HG03432 (cell line): ENCODE results near the gene NASP.
"Not testable (repeated sequence)": the region's sequence is repeated elsewhere in the genome, so short reads cannot be mapped to it uniquely, and the experiment has no call there.

Source experiments
- ATAC-seq: cut with Tn5 transposase; IDR thresholded peaks from one replicate; pipeline ENCODE4 v1.9.1; 2021; ENCODE audit warnings: mild to moderate bottlenecking, moderate library complexity; ENCODE audit not compliant: unreplicated experiment

The NASP gene

DNA sequence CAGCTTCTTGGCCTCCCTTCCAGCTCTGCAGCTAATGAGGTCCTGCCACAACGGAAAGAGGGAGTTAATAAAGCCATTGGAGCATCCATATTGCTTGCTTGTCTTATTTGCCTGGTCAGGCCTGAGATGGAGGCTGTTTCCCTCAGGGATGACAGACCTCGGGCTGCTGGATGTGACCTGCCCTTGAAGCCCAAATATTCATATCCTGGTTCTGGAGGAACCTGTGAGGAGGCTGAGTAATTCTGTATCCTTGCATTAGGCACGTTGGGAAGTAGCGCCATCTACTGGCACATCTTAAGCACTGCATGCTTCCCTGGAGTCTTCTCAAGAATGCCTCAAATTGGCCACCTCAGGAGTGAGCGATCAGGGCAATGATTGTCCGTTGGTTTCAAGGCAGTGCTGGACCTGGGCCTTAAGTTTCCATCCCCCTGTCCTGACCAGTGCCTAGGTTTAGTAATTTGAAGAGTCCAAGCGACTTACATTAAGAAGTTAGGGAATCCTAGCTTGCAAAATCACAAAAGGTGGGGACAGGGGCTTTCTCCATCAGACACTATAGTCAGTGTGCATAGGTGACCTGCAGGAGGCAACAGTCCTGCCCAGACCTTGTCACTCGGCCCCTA is 13.8 kb upstream of the NASP start:
- ATAC-seq, result peak; percentile 55

DNA sequence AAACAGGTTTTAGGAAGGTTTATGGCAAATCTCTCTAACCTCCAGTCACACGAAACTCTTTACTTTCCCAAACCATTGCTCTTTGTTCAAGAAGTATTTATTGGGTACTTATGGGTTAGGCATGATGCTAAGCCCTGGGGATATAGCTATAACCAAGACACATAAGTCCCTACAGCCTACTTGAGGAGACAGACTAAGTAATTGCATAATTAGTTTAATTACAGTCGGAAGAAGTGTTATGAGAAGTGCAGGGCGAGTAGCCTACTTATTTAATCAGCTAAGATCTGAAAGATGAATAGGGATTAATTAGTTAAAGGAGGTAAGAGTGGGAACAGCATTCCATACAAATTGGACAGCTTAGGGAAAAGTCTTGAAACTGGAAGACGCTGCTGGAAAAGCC is 13.2 kb upstream of the NASP start:
- ATAC-seq, result no peak

DNA sequence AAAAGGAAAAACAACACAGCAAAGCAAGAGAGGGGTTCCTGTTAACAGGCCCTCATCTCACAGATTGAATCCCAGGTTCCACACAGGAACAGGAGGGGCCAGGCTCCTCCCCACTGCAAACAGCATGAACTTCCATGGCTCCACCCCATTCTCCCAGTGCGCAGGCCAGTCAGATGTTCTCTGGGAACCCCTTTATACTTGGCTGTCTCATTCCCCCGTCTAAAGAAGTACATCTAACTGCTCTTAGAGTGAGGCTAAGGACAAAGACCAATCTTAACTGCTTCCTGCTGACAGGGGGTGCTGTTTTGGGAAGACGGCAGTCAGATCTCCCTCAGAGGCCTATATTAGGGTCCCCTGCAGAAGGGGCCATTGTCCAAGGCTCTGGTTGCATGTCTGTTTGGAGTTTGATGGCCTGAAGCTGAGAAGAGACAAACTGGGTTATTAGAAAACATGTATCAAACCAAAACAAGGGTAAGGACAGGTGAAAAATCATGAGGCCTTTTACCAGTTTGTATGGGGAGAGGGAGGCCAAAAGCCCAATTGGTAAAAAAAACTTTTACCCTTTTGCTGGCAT is 10.5 kb upstream of the NASP start:
- no peak for ATAC-seq

DNA sequence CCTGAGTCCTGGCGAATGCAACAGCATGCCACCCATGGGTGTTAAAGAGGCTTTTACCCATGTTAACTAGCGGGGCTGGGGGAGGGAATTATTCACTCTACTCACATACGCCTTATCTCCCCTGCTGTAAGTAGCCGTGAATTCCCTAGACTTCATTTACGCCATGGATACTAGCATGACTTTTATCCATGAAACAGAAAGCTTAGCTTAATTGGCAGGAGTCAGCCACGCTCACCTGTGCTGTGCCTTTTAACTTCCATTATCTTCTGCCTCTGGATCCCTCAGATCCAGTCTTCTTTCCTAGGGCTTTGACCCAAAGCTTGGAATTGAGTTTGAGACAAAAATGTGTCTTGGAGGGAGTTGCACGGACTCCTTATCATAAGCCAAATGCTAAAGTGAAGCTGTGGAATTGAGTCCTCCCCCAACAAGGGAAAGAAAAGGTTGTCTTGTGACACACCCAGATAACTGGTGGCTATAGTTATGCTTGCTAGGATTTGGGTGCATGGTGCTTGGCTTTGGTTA is 9.7 kb upstream of the NASP start:
- ATAC-seq, result no peak

DNA sequence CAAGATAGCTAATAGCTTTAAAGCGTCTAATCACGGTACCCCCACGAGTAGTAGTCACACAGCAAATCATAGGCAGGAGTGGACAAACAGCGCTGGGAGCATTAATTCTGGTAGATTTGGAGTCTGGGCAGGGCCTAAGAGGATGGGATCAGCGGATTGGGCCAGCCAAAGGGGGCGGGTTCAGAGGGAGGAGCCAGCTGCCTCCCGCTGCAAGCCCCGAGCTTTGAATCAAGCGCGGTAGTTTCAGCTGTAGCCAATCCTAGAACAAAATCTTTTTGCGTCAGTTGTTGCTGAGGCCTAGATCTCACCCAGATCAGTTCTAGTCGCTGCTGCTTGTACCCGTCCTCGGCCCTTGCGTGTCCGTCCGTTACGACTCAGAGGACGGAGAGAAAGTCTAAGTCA is 576 bp upstream of the NASP start:
- ATAC-seq, result peak; percentile 67

DNA sequence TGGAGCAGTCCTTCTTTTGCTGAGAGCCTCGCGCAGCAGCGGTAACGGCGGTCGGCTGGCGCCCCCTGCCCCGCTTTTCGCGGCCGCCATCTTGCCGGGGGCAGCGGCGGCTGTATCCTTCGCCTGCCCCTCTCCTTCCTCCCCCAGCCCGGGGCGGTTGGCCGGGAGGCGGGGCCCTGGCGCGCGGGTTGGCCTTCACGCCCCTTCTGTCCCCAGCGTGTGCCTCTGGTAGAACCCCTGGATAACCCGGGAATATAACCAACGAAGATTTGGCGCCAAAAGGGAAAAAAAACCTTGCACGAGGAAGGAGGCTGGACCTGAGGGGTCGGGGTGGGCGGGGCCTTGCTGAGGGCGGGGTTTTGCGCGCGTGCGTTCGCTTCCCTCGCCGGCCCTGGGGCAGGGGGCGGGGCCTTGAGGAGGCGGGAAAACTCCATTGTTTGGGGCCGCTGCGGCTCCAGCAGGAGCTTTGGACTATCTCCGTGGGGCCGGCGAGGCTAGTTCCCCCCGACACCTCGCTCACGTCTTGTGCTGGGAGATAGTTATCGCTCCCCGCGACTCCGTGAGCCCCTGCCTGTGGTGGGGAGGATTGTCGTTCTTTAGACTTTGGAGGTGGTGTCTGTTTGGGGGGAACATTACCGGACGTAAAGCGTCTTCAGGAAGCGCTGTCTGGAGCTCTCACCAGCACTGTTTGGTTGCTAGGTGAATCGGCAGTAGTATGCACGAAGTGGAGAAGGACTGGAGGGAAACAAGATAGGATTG is 689 bp downstream of the NASP start:
- peak; percentile 42 for ATAC-seq

DNA sequence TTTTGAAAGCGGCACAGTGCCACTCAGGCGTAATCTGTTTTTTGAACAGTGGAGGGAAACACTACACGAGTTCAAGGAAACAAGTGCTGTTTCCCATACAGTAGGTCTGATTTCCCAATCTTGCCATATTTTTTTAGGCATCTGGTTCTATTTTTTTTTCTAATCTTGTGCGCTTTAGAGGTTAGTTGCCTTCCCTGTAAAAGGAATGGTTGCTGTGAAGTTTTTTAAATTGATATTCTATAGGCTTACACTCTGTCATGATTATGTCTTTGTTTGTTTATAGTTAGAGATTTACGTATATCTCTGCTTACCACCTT is 1.2 kb downstream of the NASP start:
- no peak for ATAC-seq

DNA sequence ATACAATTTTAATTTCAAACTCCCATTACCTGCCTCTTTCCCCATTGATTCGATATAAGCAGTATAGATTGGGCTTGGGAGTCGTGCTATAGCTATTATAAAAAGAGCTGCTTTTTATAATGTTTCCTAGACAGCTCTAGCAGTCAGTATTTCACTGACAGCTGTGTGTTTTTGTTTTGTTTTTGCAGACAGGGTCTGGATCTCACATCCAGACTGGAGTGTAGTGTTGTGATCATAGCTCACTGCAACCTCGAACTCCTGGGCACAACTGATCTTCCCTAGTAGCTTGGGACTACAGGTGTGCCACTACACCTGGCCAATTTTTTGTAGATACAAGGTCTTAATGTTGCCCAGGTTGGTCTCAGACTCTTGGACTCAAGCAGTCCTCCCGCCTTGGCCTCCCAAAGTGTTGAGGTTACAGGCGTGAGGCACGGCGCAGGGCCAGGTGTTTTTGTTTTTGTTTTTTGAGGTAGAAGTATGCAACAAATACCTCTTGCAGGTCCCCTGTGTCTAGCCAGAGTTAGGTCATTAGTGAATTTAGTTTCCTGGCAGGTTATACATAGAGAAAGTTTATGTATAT is 1.7 kb downstream of the NASP start:
- ATAC-seq, result no peak

DNA sequence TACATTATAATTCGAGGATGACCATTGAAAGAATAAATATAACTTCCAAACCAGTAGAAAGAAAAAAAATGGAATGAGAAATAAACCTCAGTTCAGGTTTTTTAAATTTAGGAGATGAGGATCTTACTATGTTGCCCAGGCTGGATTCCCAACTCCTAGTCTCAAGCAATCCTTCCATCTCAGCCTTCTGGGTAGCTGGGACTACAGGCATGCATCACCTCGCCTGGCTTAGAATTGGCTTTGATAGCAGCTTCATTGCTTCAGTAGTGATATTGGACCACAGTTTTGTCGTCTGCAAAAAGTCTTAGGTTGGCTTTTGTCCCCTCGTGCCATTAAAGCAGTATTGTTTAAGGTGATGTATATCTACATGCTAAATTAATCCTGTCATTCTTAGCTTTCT is 2.9 kb downstream of the NASP start:
- ATAC-seq, result no peak

DNA sequence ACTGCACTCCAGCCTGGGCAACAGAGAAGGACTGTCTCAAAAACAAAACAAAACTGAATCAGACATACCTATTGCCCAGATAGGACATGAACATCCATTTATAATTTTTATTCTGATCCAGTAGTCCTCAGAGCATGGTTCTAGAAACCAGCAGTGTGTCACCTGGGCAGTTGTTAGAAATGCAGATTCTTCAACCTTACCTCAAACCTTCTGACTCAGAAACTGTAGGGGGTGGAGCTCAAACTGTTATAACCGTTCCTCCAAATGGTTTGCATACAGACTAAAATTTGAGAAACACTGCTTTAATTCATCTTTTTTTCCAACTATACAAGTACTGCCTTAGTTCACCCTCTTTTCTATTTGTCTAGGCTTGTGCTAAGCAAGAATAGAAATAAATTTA is 6.0 kb downstream of the NASP start:
- ATAC-seq, result no peak

DNA sequence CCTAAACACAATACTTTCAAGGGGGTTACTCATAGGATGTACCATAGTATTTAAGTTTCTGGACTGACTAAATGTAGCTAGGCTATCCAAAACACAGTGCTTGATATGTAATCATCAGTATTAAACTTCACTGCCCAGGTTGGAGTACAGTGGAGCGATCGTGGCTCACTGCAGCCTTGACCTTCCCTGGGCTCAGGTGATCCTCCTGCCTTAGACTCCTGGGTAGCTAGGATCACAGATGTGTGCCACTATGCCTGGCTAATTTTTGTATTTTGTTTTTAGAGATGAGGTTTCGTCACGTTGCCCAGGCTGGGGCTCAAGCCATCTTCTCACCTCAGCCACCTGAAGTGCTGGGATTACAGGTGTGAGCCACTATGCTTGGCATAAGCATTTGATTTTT is 10.6 kb downstream of the NASP start:
- ATAC-seq, result no peak

DNA sequence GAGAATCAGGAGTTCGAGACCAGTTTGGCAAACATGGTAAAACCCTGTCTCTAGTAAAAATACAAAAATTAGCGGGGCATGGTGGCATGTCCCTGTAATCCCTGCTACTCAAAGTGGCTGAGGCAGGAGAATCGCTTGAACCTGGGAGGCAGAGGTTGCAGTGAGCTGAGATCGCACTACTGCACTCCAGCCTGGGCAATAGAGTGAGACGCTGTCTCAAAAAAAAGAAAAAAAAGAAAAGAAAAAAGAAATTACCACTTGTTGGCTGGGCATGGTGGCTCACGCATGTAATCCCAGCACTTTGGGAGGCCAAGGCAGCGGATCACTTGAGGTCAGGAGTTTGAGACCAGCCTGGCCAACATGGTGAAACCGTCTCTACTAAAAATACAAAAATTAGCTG is 12.9 kb downstream of the NASP start:
- ATAC-seq, result not testable (repeated sequence)

DNA sequence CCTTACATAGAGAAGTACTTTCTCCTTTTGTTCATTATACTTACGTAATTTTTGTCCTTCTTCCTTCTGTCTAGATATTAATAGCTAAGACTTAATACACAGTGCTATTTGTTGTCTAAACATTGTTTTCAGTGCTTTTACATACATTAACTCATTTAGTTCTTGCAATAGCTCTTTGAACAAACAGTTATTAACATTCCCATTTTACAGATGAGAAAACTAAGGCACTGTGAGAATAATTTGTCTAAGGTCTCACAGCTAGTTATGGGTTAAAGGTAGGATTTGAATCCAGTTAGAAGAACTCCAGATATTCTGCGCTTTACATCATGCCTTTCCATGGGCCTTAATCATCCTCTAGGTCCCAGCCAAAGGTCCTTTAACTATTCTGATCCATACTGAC is 20.4 kb downstream of the NASP start:
- ATAC-seq, result no peak

DNA sequence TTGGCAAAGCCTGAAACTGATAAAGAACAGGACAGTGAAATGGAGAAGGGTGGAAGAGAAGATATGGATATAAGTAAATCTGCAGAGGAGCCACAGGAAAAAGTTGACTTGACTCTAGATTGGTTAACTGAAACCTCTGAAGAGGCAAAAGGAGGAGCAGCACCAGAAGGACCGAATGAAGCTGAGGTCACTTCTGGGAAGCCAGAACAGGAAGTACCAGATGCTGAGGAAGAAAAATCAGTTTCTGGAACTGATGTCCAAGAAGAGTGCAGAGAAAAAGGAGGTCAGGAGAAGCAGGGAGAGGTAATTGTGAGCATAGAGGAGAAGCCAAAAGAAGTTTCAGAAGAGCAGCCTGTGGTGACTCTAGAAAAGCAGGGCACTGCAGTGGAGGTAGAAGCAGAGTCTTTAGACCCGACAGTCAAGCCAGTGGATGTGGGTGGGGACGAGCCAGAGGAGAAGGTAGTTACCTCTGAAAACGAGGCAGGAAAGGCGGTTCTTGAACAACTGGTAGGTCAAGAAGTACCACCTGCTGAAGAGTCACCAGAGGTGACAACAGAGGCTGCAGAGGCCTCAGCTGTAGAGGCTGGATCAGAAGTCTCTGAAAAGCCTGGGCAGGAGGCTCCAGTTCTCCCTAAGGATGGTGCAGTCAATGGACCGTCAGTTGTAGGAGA is 23.7 kb downstream of the NASP start:
- no peak for ATAC-seq

DNA sequence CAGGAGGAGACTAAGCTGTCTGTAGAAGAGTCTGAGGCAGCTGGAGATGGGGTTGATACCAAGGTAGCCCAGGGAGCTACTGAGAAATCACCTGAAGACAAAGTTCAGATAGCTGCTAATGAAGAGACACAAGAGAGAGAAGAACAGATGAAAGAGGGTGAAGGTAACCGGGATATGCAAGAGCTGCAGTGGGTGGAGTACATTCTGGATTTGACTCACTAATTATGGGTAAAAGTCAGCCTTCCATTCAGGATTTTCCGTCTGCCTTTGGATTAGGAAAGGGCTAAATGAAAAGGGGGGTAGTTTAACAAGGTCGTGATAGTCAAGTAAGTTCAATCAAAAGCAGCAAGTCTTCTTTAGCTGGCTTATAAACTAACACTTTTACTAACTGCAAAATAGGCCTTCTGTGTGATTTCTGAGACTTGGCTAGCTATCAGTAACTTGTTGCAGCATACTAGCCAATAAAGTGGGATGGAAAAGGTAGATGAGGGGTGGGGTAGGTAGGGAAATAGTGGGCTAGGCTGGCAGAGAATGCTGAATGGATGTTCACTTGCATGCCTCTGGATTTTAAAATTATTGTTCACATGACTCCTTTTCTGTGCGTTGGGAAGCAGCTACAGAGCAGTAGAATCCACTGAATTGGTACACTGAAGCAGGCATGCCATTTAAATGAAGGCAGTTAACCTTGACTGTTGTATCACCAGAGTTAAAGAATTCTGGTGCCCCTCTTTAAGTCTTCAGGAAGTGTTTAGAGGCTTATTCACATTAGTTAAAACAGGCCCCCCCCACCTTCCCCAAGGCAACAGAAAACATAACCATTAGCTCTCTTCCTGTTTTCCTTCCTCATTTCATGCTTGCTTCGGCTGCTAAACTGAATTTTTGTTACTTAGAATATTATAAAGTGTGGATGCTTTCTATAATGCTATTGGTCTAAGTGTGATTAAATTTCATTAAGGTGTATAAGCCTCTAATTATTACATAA is 24.6 kb downstream of the NASP start:
- ATAC-seq, result no peak

DNA sequence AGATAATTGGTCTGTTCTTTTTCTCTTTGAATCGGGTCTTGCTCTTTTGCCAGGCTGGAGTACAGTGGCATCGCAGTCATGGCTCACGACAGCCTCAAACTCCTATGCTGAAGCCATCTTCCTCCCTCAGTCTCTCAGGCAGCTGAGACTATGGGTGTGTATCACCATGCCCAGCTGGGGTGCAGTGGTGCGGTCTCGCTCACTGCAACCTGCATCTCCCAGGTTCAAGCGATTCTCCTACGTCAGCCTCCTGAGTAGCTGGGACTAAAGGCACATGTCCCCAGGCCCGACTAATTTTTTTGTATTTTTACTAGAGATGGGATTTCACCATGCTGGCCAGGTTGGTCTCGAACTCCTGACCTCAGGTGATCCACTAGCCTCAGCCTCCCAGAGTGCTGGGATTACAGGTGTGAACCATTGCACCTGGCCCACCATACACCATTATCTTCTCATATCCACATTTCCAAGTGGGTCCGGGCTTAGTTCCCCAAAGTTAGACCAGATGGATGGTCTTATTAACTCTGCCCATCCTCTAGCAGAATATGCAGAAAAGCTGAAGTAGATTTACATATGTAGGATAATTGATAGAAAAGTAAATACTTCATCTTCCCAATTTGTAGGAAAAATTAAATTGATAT is 26.9 kb downstream of the NASP start:
- ATAC-seq, result no peak

DNA sequence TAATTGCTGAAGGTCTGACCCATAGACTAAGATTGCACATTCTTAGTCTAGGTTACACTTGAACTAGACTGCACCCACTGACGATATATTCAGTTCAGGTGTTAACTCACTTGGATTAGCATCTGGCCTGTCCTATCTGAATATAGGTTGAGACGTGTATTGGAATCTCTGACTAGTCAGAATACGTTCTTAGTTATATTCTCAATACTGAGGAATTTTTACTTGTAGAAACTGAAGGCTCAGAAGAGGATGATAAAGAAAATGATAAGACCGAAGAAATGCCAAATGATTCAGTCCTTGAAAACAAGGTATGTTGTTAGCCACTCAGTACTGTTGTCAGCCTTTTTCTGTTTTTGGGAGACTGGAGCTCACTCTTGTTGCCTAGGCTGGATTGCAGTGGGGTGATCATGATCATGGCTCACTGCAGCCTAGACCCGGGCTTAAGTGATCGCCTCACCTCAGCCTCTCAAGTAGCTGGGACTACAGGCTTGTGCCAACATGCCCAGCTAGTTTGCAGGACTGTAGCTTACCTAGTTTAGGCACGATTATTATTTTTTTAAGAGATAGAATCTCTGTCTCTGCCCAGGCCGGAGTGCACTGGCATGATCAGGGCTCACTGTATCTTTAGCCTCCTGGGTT is 29.2 kb downstream of the NASP start:
- no peak for ATAC-seq

DNA sequence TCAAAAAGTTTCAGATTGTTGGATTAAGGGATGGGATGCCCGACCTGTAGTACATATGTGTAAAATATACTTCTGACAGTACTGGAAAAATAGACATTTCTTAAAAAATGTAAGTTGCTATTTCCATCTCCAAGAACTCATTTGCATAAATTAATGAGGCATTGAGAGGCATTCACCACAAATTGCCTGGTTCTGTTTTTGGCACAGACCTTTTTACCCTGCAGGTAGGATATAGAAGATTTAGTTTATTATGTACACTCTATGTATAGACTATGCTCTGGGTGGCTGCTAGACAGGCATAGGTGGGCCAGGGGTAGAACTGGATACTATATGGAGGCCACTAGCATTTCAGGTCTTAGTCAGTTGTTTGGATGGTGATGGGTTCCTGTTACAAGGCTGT is 32.0 kb downstream of the NASP start:
- ATAC-seq, result no peak

DNA sequence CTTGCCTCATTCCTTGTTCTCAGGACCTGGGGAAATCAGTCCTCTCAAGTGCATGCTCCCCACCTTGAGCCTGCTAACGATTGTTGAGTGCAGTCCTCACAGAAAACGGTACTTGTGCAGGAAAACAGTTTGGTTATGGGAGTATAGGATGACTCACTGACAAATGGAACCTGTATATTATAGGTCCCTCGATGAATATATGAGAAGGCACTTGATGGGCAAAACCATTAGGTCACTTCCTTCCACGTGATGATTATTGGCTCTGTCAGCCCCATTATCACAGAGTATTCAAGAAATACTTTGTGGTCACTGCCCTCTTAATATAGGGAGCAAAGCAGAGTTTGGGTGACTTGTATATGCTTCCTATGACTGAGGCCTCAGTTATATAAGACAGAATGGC is 33.8 kb downstream of the NASP start:
- no peak for ATAC-seq
